IMR-90 (cell line): ENCODE data around the gene WDR70. TPM values are rescaled to one million over a fixed set of nuclear protein-coding genes. Genes with fewer than 3 reads are reported as not detected.

Experiments
- ATAC-seq: fragments of 200-7000 bp; cut with Tn5 transposase; 2 replicates; pipeline ENCODE4 v1.9.1; 2020; ENCODE audit warnings: low read depth, mild to moderate bottlenecking, moderate library complexity
- BruUV-seq: library from RNA; stranded (reverse); fragments of 400-500 nt; replicated peaks from 2 replicates; lab custom pipeline; 2021; lab: Mats Ljungman, UMichigan
- CTCF ChIA-PET: fragments of 300-600 bp; formaldehyde crosslinking; extraction: SDS; loops from one replicate; lab custom pipeline; 2021; ENCODE audit warnings: antibody characterized with exemption; lab: Yijun Ruan, JAX
- POLR2A ChIA-PET: fragments of 300-600 bp; sonication (Branson Sonifier 250); formaldehyde crosslinking; loops from one replicate; lab custom pipeline; 2022; ENCODE audit warnings: antibody characterized with exemption; ENCODE audit not compliant: unreplicated experiment; lab: Charles Lee
- DNase-seq: peaks from one replicate; pipeline ENCODE4 v3.0.0; 2013
- H2AFZ ChIP-seq: replicated peaks from 2 replicates; pipeline ENCODE3; 2013; ENCODE audit warnings: low read length, mild to moderate bottlenecking; ENCODE audit not compliant: poor library complexity
- H2AK5ac ChIP-seq: 2 replicates; pipeline ENCODE4 v1.6.1; 2013; ENCODE audit warnings: low read depth, low read length, inconsistent platforms
- H2AK9ac ChIP-seq: replicated peaks from 2 replicates; pipeline ENCODE3; 2013; ENCODE audit warnings: mild to moderate bottlenecking, low read depth, low read length, moderate library complexity; ENCODE audit not compliant: poor library complexity
- H2BK120ac ChIP-seq: 2 replicates; pipeline ENCODE4 v1.6.1; 2013; ENCODE audit warnings: low read depth, low read length, inconsistent platforms
- H2BK15ac ChIP-seq: 3 replicates; pipeline ENCODE4 v1.6.1; 2013; ENCODE audit warnings: low read depth, low read length, inconsistent platforms
- H2BK20ac ChIP-seq: 2 replicates; pipeline ENCODE4 v1.6.1; 2013; ENCODE audit warnings: low read depth, mild to moderate bottlenecking, inconsistent platforms, low read length, moderate library complexity
- H2BK5ac ChIP-seq: 2 replicates; pipeline ENCODE4 v1.6.1; 2013; ENCODE audit warnings: mild to moderate bottlenecking, low read depth, low read length, inconsistent platforms; ENCODE audit not compliant: poor library complexity, severe bottlenecking
- H3K14ac ChIP-seq: replicated peaks from 2 replicates; pipeline ENCODE4 v1.6.1; 2013; ENCODE audit warnings: low read depth, low read length, inconsistent platforms
- H3K18ac ChIP-seq: 2 replicates; pipeline ENCODE4 v1.6.1; 2013; ENCODE audit warnings: low read depth, low read length, control low read depth
- H3K23ac ChIP-seq: 2 replicates; pipeline ENCODE4 v1.6.1; 2013; ENCODE audit warnings: low read depth, low read length, inconsistent platforms
- H3K27ac ChIP-seq: 2 replicates; pipeline ENCODE4 v1.5.1; 2013; ENCODE audit warnings: mild to moderate bottlenecking, control low read depth, low read length; ENCODE audit not compliant: insufficient read depth
- H3K27me3 ChIP-seq: 2 replicates; pipeline ENCODE4 v1.6.1; 2013; ENCODE audit warnings: low read length; ENCODE audit not compliant: control insufficient read depth, insufficient read depth
- H3K36me3 ChIP-seq: 2 replicates; pipeline ENCODE4 v1.6.1; 2013; ENCODE audit warnings: low read length, mixed read lengths; ENCODE audit not compliant: control insufficient read depth, insufficient read depth
- H3K4ac ChIP-seq: 2 replicates; pipeline ENCODE4 v1.6.1; 2013; ENCODE audit warnings: low read depth, low read length, inconsistent platforms
- H3K4me1 ChIP-seq: 2 replicates; pipeline ENCODE4 v1.6.1; 2013; ENCODE audit warnings: low read length, mixed read lengths; ENCODE audit not compliant: control insufficient read depth, insufficient read depth
- H3K4me2 ChIP-seq: 2 replicates; pipeline ENCODE4 v1.6.1; 2013; ENCODE audit warnings: low read depth, mild to moderate bottlenecking, control low read depth, low read length, moderate library complexity
- H3K4me3 ChIP-seq: 2 replicates; pipeline ENCODE4 v1.5.1; 2013; ENCODE audit warnings: low read depth, mild to moderate bottlenecking, control low read depth, low read length, moderate library complexity; ENCODE audit not compliant: insufficient read depth
- H3K56ac ChIP-seq: 2 replicates; pipeline ENCODE4 v1.6.1; 2013; ENCODE audit warnings: low read length, inconsistent platforms; ENCODE audit not compliant: insufficient read depth; ENCODE audit errors: extremely low read depth
- H3K79me1 ChIP-seq, 2 experiments: 2 replicates each; pipeline ENCODE4 v1.6.1; 2013; ENCODE audit warnings: low read length in 2 of 2, inconsistent platforms in 1 of 2, low read depth in 1 of 2
- H3K9ac ChIP-seq: 2 replicates; pipeline ENCODE4 v1.6.1; 2013; ENCODE audit warnings: low read depth, low read length, control low read depth
- H3K9me1 ChIP-seq: 2 replicates; pipeline ENCODE4 v1.6.1; 2013; ENCODE audit warnings: low read length, inconsistent platforms; ENCODE audit not compliant: insufficient read depth
- H3K9me3 ChIP-seq: 2 replicates; pipeline ENCODE4 v1.6.1; 2013; ENCODE audit warnings: low read length; ENCODE audit not compliant: control insufficient read depth, insufficient read depth
- H4K20me1 ChIP-seq: 2 replicates; pipeline ENCODE4 v1.6.1; 2013; ENCODE audit warnings: low read length, inconsistent platforms; ENCODE audit not compliant: insufficient read depth
- H4K5ac ChIP-seq: 2 replicates; pipeline ENCODE4 v1.6.1; 2013; ENCODE audit warnings: mild to moderate bottlenecking, low read depth, low read length, control low read depth
- H4K8ac ChIP-seq, 2 experiments: 2 replicates each; pipeline ENCODE4 v1.6.1; 2013; ENCODE audit warnings: low read depth in 2 of 2, low read length in 2 of 2, control low read depth in 1 of 2, inconsistent platforms in 1 of 2
- H4K91ac ChIP-seq: 2 replicates; pipeline ENCODE4 v1.6.1; 2013; ENCODE audit warnings: low read depth, low read length, inconsistent platforms; ENCODE audit not compliant: insufficient read depth
- CEBPB ChIP-seq: IDR thresholded peaks from 2 replicates; pipeline ENCODE4 v1.6.1; 2012; ENCODE audit warnings: low read depth, low read length, improper control_type of control experiment
- WGBS, 2 experiments: methylation state at CpG; one replicate each; pipeline versions ENCODE4 v1.1.5 to v1.1.7; 2013; ENCODE audit warnings: missing lambda C conversion rate in 2 of 2; ENCODE audit not compliant: insufficient read length in 1 of 2; ENCODE audit errors: extremely low coverage in 2 of 2; 5-methylcytosine and 5-hydroxymethylcytosine counted together
- dilution Hi-C: fragments of 300-500 bp; cut with HindIII; formaldehyde crosslinking; loops from one replicate; pipeline ENCODE4 v1.14.3; 2018; ENCODE audit warnings: low sequenced_read_pairs; ENCODE audit not compliant: unreplicated experiment
- in situ Hi-C: fragments of 300-500 bp; cut with MboI; formaldehyde crosslinking; loops from 3 replicates; pipeline ENCODE4 v1.14.3; 2019; ENCODE audit warnings: low sequenced_read_pairs, inconsistent platforms, mixed read lengths
- intact Hi-C: fragments of 100-400 bp; cut with micrococcal nuclease; formaldehyde crosslinking; loops from 2 replicates; pipeline ENCODE4 v1.10.0; 2022
- polyA plus RNA-seq, 3 experiments: library from polyadenylated mRNA; depleted of rRNA; stranded (reverse); fragments of >200 nt; gene quantifications; 2 replicates each; pipeline ENCODE4 v1.2.3, GENCODE V29; 2012; ENCODE audit warnings: low replicate concordance in 1 of 3
- total RNA-seq: library from RNA; depleted of rRNA; stranded (reverse); fragments of >200 nt; gene quantifications from 2 replicates; pipeline ENCODE4 v1.2.3, GENCODE V29; 2012

The WDR70 gene
- total and polyA plus RNA-seq, 2 of the 4 experiments (the other 2 are of a cell fraction) = 16.7 to 29.9 TPM

- Histone ChIP-seq H2BK120ac (no peak overlapping the region), H4K20me1 (no peaks in the 10 kb centered on the region; the same call in 1 of the 2 replicates), H4K8ac (no peak overlapping the region), H3K4me2 (no peak overlapping the region), H3K9me3 (no peaks in the 10 kb centered on the region), H2AK5ac (peak overlapping the region; percentile 75), H2AK9ac (no peak overlapping the region), H4K91ac (peak overlapping the region; percentile 11; the same call in 1 of the 2 replicates), H3K27ac (no peak overlapping the region), H2BK5ac (no peak overlapping the region), H3K4me1 (peaks cover 4% of the 10 kb centered on the region; the same call in 1 of the 2 replicates), H3K14ac (no peak overlapping the region), H2BK20ac (no peak overlapping the region), H3K23ac (no peak overlapping the region), H4K5ac (no peak overlapping the region; the same call in 1 of the 2 replicates), H3K27me3 (no peaks in the 10 kb centered on the region), H3K79me1 (peaks cover 3 to 9% of the 10 kb centered on the region in 2 experiments; a peak in 1 of 4 replicates), H3K9me1 (no peaks in the 10 kb centered on the region), H3K18ac (peak overlapping the region; percentile 1; the same call in 1 of the 2 replicates), H3K36me3 (0 out of 2 replicates have a peak, but pooled peaks cover 2% of the 10 kb centered on the region), H3K9ac (no peak overlapping the region), H3K4me3 (no peak overlapping the region), H2BK15ac (no peak overlapping the region; the same call in 2 of the 3 replicates), H3K4ac (no peak overlapping the region; the same call in 1 of the 2 replicates), H2AFZ (no peak overlapping the region), H3K56ac (no peak overlapping the region)
- dilution Hi-C loops = no loop called here
- 98% methylated on average over 3 of the region's 3 CpGs; no CpG with 5 or more reads in 1 of the 2 experiments for WGBS, 2 experiments
- no peak for TF ChIP-seq CEBPB
- ChIA-PET CTCF (no interaction called here), POLR2A (no interaction called here)
- ATAC-seq (no peak), DNase-seq (no peak)
- no TSS peak for BruUV-seq
- intact Hi-C loops = no loop called here
- in situ Hi-C loops = no loop called here
These were observed 117.9 kb downstream of the WDR70 start for GRCh38 chr5:37496902-37497445.
